ENCODE results near the gene POLR2A.

Gene POLR2A

DNA sequence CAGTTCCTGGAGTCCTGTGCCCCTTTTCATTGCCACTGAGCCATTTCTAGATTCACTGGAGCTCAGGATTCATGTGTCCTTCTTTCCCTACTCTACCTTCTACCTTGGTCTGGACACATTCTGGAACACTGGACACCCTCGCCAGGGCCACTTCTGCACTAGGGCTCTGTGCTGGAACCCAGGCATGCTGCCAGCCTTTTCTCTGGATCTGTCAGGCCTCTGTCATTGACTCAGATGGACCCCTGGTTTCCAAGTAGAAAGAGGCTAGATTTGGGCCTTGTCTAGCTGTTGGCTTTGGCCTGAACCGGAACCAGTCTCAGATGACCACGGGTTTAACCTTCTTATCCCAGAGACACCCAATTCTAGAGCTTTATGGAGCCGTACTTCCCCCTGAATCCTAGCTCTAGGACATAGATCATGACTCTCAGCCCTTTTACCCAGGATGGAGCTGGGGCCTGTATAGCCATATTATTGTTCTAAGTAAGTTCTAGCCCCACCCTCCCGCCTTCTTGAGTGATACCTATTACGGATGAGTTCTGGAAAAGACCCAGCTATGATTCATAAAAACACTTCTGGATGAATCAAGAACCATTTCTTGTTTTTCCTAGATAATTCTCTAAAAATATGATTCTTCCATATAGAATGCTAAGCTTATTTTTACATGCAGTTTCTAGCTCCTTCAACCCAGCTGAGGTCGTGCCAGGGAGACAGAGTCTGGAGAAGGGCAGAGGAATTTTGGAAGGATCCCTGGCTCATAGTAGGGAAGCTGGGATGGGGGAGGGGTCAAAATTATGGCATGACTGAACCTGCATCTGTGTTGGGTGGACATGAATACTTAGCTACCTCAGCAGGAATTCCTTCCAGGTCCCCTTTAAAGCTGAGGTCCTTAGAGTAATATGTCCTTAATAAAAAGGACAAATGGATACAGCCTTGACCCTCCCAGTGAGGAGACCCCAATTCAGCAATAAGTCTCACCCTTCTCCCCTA is 40.4 kb upstream of the POLR2A start:
- DNase-seq (ENCODE audit: insufficient read length, low spot score) (no peak), FAIRE-seq (no peak)
- TF ChIP-seq POLR2A (IDR thresholded peaks at IDR 0.05; ENCODE audit: low read depth, low read length) = no peak

DNA sequence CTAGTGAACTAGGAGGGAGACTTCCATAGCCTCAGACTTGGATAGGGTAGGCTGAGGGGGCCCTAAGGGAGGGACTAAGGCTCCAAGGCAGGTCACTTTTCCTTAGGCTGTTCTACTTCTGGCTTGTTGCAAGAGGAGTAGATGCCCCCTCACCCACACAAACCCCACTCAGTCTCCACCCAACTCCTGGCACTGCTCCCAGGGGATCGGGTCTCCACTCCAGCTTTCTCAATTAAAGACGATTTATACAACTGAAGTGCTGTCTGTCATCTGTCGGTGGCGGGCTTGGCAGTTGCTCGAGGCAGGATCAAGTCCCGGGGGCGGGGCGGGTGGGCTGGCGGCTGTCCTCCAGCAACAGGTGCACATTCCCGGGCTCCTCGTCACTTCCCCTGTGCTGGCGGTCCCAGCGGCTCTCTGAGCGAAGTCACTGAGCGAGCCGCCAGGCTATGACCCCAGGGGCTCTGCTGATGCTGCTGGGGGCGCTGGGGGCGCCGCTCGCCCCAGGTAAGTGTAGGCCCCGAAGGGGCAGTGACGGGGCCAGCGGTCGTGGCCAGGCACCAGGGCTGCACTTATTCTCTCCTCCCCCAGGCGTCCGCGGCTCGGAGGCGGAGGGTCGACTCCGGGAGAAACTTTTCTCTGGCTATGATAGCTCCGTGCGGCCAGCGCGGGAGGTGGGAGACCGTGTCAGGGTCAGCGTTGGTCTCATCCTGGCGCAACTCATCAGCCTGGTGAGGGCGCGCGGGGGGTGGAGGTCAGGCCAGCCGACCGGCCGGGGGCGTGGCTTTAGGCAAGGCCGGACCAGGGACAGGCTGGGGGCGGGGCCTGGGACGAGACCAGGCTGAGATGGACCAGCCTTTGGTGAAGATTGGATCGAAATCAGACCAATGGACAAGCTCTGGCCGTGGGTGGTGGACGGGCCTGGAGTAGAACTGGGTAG is 39.2 kb upstream of the POLR2A start, which contains the start of gene CHRNB1:
TSS of gene CHRNB1 (plus strand) at position 380 of the 937 bp plus-strand sequence. CDS start at position 447, 67 bp downstream.
- DNase-seq (ENCODE audit: insufficient read length, low spot score) (no peak), FAIRE-seq (no peak)
- no peak for TF ChIP-seq POLR2A (IDR thresholded peaks at IDR 0.05; ENCODE audit: low read depth, low read length)

- TF ChIP-seq POLR2A (IDR thresholded peaks at IDR 0.05; ENCODE audit: low read depth, low read length) = no peak
- DNase-seq (ENCODE audit: insufficient read length, low spot score) (no peak), FAIRE-seq (no peak)
These were observed 38.6 kb upstream of the POLR2A start for GRCh38 chr17:7445619-7445968.

- DNase-seq (ENCODE audit: insufficient read length, low spot score) (no peak), FAIRE-seq (no peak)
- no peak for TF ChIP-seq POLR2A (IDR thresholded peaks at IDR 0.05; ENCODE audit: low read depth, low read length)
These were observed 35.7 kb upstream of the POLR2A start for GRCh38 chr17:7448461-7448860.

GRCh38 chr17:7459961-7460545 is 24.1 kb upstream of the POLR2A start:
- TF ChIP-seq POLR2A (IDR thresholded peaks at IDR 0.05; ENCODE audit: low read depth, low read length) = no peak
- no peak for DNase-seq (ENCODE audit: insufficient read length, low spot score)
- no peak for FAIRE-seq

- DNase-seq (ENCODE audit: insufficient read length, low spot score) (no peak), FAIRE-seq (no peak)
- TF ChIP-seq POLR2A (IDR thresholded peaks at IDR 0.05; ENCODE audit: low read depth, low read length) = no peak
These were observed 23.1 kb upstream of the POLR2A start for GRCh38 chr17:7460850-7461660.

DNA sequence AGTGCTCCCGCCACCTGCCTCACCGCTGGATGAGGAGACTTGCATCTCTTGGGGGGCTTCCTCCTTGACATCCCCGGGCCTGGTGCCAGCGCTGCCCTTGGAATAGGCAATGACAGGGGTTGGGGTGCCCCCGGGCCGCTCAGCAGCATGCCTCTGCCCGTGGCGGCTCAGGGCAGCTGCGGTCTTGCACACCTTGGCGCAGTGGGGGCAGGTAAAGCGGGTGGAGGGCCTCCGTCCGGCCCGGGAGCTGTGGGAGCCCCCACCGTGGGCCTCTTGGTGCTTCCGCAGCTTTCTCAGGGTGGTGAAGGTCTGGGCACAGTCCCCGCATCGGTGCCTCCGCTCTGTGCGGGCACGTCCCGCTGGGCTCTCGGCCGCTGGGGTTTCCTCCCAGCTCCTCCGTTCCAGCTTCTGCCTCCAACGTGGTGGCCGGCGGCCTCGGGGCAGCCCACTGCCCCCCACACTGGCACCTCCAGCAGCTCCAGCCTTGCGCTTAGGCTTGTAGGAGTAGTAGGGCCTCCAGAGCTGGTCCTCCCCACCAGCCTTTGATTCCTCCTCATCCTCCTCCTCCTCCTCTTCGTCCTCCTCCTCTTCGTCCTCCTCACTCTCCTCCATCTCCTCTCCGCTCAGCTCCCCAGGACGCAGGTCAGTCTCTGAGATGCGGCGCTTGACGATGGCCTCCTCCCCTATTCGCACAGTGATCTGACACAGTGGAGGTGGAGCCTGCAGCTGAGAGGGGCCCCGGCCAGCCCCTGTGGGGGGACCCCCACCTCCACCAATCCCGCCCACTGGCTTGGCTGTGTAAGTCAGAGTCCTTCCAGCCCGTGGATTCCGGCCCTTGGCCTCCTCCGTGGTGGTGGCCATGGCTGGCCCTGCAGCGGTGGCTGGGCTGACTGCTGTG is 21.4 kb upstream of the POLR2A start:
- no peak for TF ChIP-seq POLR2A (IDR thresholded peaks at IDR 0.05; ENCODE audit: low read depth, low read length)
- DNase-seq (ENCODE audit: insufficient read length, low spot score) = no peak
- no peak for FAIRE-seq

DNA sequence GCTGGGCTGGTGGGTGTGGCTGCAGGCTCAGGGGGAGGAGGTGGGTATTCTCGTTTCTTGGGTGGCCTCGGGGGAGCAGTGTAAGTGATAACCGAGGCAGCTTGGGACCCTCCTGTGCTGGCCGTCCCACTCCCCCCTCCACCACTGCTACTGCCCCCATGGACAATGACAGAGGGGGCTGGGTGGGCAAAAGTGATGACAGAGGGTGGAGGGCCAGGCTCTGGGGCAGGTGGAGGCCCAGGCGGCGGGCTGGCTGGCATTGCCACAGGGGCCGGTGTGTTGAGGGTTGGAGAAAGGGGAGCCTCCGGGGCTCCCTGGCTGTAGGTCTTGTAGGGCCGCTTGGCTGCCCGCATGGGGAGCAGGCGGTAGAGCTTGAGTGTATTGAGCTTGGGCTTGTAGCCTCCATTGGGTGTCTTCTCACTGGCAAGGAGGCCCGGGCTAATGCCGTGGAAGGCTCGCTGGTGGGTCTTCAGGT is 20.8 kb upstream of the POLR2A start:
- no peak for FAIRE-seq
- no peak for DNase-seq (ENCODE audit: insufficient read length, low spot score)
- no peak for TF ChIP-seq POLR2A (IDR thresholded peaks at IDR 0.05; ENCODE audit: low read depth, low read length)

DNA sequence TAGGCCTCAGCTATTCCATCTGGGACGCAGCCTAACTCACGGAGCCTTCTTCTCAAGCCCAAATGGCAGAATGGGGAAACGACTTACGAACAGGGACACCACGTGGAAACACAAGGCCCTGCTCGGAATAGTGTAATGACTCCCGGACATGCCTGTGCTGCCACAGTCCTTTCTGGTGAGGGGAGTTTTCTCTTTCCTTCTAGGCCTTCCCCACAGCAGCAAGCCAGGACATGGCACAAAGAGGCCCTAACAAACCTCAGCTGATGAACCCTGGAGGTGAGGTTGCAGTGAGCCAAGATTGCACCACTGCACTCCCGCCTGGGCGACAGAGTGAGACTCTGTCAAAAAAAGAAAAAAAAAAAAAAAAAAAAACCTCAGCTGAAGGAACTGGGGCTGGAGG is 20.1 kb upstream of the POLR2A start:
- no peak for FAIRE-seq
- DNase-seq (ENCODE audit: insufficient read length, low spot score) = no peak
- no peak for TF ChIP-seq POLR2A (IDR thresholded peaks at IDR 0.05; ENCODE audit: low read depth, low read length)

DNA sequence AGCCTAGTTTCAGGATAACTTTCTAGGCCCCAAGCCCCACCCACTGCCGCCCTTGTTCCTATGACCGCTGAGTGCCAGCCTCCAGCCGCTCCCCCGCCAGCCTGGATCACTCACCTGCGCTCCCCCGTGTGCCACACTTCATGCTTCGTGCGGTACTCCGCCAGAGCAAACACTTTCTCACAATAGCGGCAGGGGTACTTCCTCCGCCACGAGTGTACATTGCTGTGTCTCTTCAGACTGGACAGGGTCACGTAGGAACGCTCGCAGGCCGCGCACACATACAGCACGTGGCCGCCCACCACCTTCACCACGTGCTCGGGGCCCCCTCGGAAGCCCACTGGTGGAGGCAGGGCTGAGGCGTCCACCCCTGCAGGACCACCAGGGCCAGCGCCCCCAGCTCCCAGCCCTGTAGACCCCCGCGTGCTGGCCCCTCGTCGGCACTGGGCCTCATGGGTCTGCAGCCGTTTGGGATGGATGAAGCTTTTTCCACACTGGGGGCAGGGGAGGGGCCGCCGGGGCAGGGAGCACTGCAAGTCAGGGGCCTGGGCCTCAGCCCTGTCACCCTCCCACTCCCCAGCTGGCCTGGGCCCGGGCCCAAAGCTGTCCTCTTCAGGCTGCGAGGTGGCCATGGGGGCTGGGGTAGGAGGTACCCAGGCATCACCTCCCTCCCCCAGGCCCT is 18.4 kb upstream of the POLR2A start:
- FAIRE-seq (no peak), DNase-seq (ENCODE audit: insufficient read length, low spot score) (no peak)
- no peak for TF ChIP-seq POLR2A (IDR thresholded peaks at IDR 0.05; ENCODE audit: low read depth, low read length)

GRCh38 chr17:7466318-7466638 is 17.9 kb upstream of the POLR2A start:
- DNase-seq (ENCODE audit: insufficient read length, low spot score) (no peak), FAIRE-seq (no peak)
- TF ChIP-seq POLR2A (IDR thresholded peaks at IDR 0.05; ENCODE audit: low read depth, low read length) = no peak

Measured in H54 (cell line).